Testis (tissue), 3 donors: ENCODE results near the gene AAK1. TPM values are rescaled to one million over a fixed set of nuclear protein-coding genes. Genes with fewer than 3 reads are reported as not detected.

Experiments used
- DNase-seq: peaks from one replicate; pipeline ENCODE4 v3.0.0-alpha.2; 2019
- H3K27ac ChIP-seq, 2 donors: fragments of 200-600 bp; sonication (generic); one replicate each; pipeline ENCODE4 v1.5.1; 2019
- H3K27me3 ChIP-seq: fragments of 200-600 bp; sonication (generic); one replicate; pipeline ENCODE4 v1.5.1; 2019
- H3K36me3 ChIP-seq: fragments of 200-600 bp; sonication (generic); one replicate; pipeline ENCODE4 v1.5.1; 2017; ENCODE audit warnings: low read depth; ENCODE audit errors: missing control alignments
- H3K4me1 ChIP-seq: fragments of 200-600 bp; sonication (generic); one replicate; pipeline ENCODE4 v1.5.1; 2019
- H3K4me3 ChIP-seq, 2 donors: fragments of 200-600 bp; sonication (generic); one replicate each; pipeline ENCODE4 v1.5.1; 2017 to 2019
- H3K9me3 ChIP-seq: fragments of 200-600 bp; sonication (generic); one replicate; pipeline ENCODE4 v1.5.1; 2017
- CTCF ChIP-seq, 3 experiments: fragments of 450-650 bp in 2 of 3; fragments of 200-600 bp in 1 of 3; sonication (generic) in 1 of 3; IDR thresholded peaks; one replicate each; pipeline ENCODE4 v1.5.1; 2016 to 2019; ENCODE audit warnings: antibody characterized with exemption in 3 of 3, mild to moderate bottlenecking in 2 of 3, moderate library complexity in 1 of 3
- POLR2A ChIP-seq: fragments of 450-650 bp; IDR thresholded peaks from one replicate; pipeline ENCODE4 v1.6.1; 2017; ENCODE audit warnings: antibody characterized with exemption, mild to moderate bottlenecking, moderate library complexity
- WGBS, 2 donors: methylation state at CpG; one replicate each; pipeline ENCODE4 v1.1.5; 2018; 5-methylcytosine and 5-hydroxymethylcytosine counted together
- intact Hi-C: fragments of 100-400 bp; cut with DNase I; formaldehyde crosslinking; loops from one replicate; pipeline ENCODE4 v1.15.1; 2023; ENCODE audit warnings: low total_unique reads
- polyA plus RNA-seq: library from polyadenylated mRNA; stranded (reverse); fragments of 350-450 nt; fragmentation: Illumina TruSeq; extraction: RNeasy Lipid Tissue Mini Kit (QIAGEN cat#74804); gene quantifications from one replicate; pipeline ENCODE4 v1.2.3, GENCODE V29; 2014; ENCODE audit warnings: low read depth, low replicate concordance; ENCODE audit not compliant: insufficient read depth
- total RNA-seq, 2 donors: library from RNA; depleted of rRNA; stranded (reverse); fragments of >200 nt; gene quantifications; one replicate each; pipeline ENCODE4 v1.2.3, GENCODE V29; 2016

Gene AAK1
- total and polyA plus RNA-seq, 3 donors from 2014 or later, result 20.3 to 62.1 (median 47.9) TPM

GRCh38 chr2:69517410-69517809, 126.1 kb downstream of the AAK1 start:
- Histone ChIP-seq H3K4me3 (no peak overlapping the region), H3K36me3 (no peaks in the 10 kb centered on the region), H3K4me1 (no peaks in the 10 kb centered on the region), H3K27me3 (no peaks in the 10 kb centered on the region), H3K9me3 (no peaks in the 10 kb centered on the region), H3K27ac (peak overlapping the region in 1 of 2 donors; percentile 26)
- intact Hi-C loops, result no loop called here
- TF ChIP-seq POLR2A (no peak), CTCF (IDR thresholded peaks at IDR 0.05) (no peak)
- DNase-seq, result no peak
- 68 to 83% methylated on average over 7 of the region's 7 CpGs for WGBS, 2 donors

GRCh38 chr2:69514819-69515218, 128.7 kb downstream of the AAK1 start:
- no peak for TF ChIP-seq POLR2A
- no peak for TF ChIP-seq CTCF (IDR thresholded peaks at IDR 0.05)
- H3K36me3 ChIP-seq, result no peaks in the 10 kb centered on the region
- no peak overlapping the region for H3K27ac ChIP-seq
- no peak for DNase-seq
- intact Hi-C loops, result no loop called here
- no peaks in the 10 kb centered on the region for H3K27me3 ChIP-seq
- H3K4me1 ChIP-seq, result no peaks in the 10 kb centered on the region
- no peaks in the 10 kb centered on the region for H3K9me3 ChIP-seq
- H3K4me3 ChIP-seq, result no peak overlapping the region
- 73 to 84% methylated on average over 1 of the region's 1 CpG for WGBS, 2 donors

- TF ChIP-seq POLR2A (no peak), CTCF (IDR thresholded peaks at IDR 0.05) (no peak)
- H3K27ac ChIP-seq, result no peak overlapping the region
Measured at GRCh38 chr2:69514406-69514805, 129.1 kb downstream of the AAK1 start.

GRCh38 chr2:69512446-69512845, 131.1 kb downstream of the AAK1 start:
- Histone ChIP-seq H3K4me3 (no peak overlapping the region), H3K36me3 (no peaks in the 10 kb centered on the region), H3K27ac (no peak overlapping the region), H3K4me1 (no peaks in the 10 kb centered on the region), H3K9me3 (no peaks in the 10 kb centered on the region), H3K27me3 (no peaks in the 10 kb centered on the region)
- TF ChIP-seq CTCF (IDR thresholded peaks at IDR 0.05) (no peak), POLR2A (no peak)
- no peak for DNase-seq
- intact Hi-C loops, result no loop called here
- WGBS, 2 donors, result 77 to 79% methylated on average over 3 of the region's 3 CpGs

More at GRCh38 chr2:69514406-69514805, 129.1 kb downstream of the AAK1 start:
- 78 to 83% methylated on average over 2 of the region's 2 CpGs for WGBS, 2 donors
- no peaks in the 10 kb centered on the region for H3K27me3 ChIP-seq
- H3K9me3 ChIP-seq, result no peaks in the 10 kb centered on the region
- H3K4me1 ChIP-seq, result no peaks in the 10 kb centered on the region
- H3K4me3 ChIP-seq, result no peak overlapping the region
- no peak for DNase-seq
- intact Hi-C loops, result no loop called here
- H3K36me3 ChIP-seq, result no peaks in the 10 kb centered on the region

- TF ChIP-seq CTCF (IDR thresholded peaks at IDR 0.05) (no peak), POLR2A (no peak)
- intact Hi-C loops, result no loop called here
- no peaks in the 10 kb centered on the region for H3K36me3 ChIP-seq
- H3K27ac ChIP-seq, result no peak overlapping the region
- H3K4me1 ChIP-seq, result no peaks in the 10 kb centered on the region
- WGBS, 2 donors, result 42 to 87% methylated on average over 2 of the region's 2 CpGs
- no peaks in the 10 kb centered on the region for H3K27me3 ChIP-seq
- no peaks in the 10 kb centered on the region for H3K9me3 ChIP-seq
- H3K4me3 ChIP-seq, result no peak overlapping the region
- no peak for DNase-seq
Measured at GRCh38 chr2:69510204-69510603, 133.3 kb downstream of the AAK1 start.
